IMR-90 (cell line): ENCODE measurements around the gene SLC25A52. TPM values are rescaled to one million over a fixed set of nuclear protein-coding genes. Genes with fewer than 3 reads are reported as not detected.

Experiments used
- ATAC-seq: fragments of 200-7000 bp; cut with Tn5 transposase; 2 replicates; pipeline ENCODE4 v1.9.1; 2020; ENCODE audit warnings: low read depth, mild to moderate bottlenecking, moderate library complexity
- BruUV-seq: library from RNA; stranded (reverse); fragments of 400-500 nt; replicated peaks from 2 replicates; lab custom pipeline; 2021; lab: Mats Ljungman, UMichigan
- CTCF ChIA-PET: fragments of 300-600 bp; formaldehyde crosslinking; extraction: SDS; loops from one replicate; lab custom pipeline; 2021; ENCODE audit warnings: antibody characterized with exemption; lab: Yijun Ruan, JAX
- POLR2A ChIA-PET: fragments of 300-600 bp; sonication (Branson Sonifier 250); formaldehyde crosslinking; loops from one replicate; lab custom pipeline; 2022; ENCODE audit warnings: antibody characterized with exemption; ENCODE audit not compliant: unreplicated experiment; lab: Charles Lee
- DNase-seq: peaks from one replicate; pipeline ENCODE4 v3.0.0; 2013
- H2AFZ ChIP-seq: replicated peaks from 2 replicates; pipeline ENCODE3; 2013; ENCODE audit warnings: low read length, mild to moderate bottlenecking; ENCODE audit not compliant: poor library complexity
- H2AK5ac ChIP-seq: 2 replicates; pipeline ENCODE4 v1.6.1; 2013; ENCODE audit warnings: low read depth, low read length, inconsistent platforms
- H2AK9ac ChIP-seq: replicated peaks from 2 replicates; pipeline ENCODE3; 2013; ENCODE audit warnings: mild to moderate bottlenecking, low read depth, low read length, moderate library complexity; ENCODE audit not compliant: poor library complexity
- H2BK120ac ChIP-seq: 2 replicates; pipeline ENCODE4 v1.6.1; 2013; ENCODE audit warnings: low read depth, low read length, inconsistent platforms
- H2BK15ac ChIP-seq: 3 replicates; pipeline ENCODE4 v1.6.1; 2013; ENCODE audit warnings: low read depth, low read length, inconsistent platforms
- H2BK20ac ChIP-seq: 2 replicates; pipeline ENCODE4 v1.6.1; 2013; ENCODE audit warnings: low read depth, mild to moderate bottlenecking, inconsistent platforms, low read length, moderate library complexity
- H2BK5ac ChIP-seq: 2 replicates; pipeline ENCODE4 v1.6.1; 2013; ENCODE audit warnings: mild to moderate bottlenecking, low read depth, low read length, inconsistent platforms; ENCODE audit not compliant: poor library complexity, severe bottlenecking
- H3K14ac ChIP-seq: replicated peaks from 2 replicates; pipeline ENCODE4 v1.6.1; 2013; ENCODE audit warnings: low read depth, low read length, inconsistent platforms
- H3K18ac ChIP-seq: 2 replicates; pipeline ENCODE4 v1.6.1; 2013; ENCODE audit warnings: low read depth, low read length, control low read depth
- H3K23ac ChIP-seq: 2 replicates; pipeline ENCODE4 v1.6.1; 2013; ENCODE audit warnings: low read depth, low read length, inconsistent platforms
- H3K27ac ChIP-seq: 2 replicates; pipeline ENCODE4 v1.5.1; 2013; ENCODE audit warnings: mild to moderate bottlenecking, control low read depth, low read length; ENCODE audit not compliant: insufficient read depth
- H3K27me3 ChIP-seq: 2 replicates; pipeline ENCODE4 v1.6.1; 2013; ENCODE audit warnings: low read length; ENCODE audit not compliant: control insufficient read depth, insufficient read depth
- H3K36me3 ChIP-seq: 2 replicates; pipeline ENCODE4 v1.6.1; 2013; ENCODE audit warnings: low read length, mixed read lengths; ENCODE audit not compliant: control insufficient read depth, insufficient read depth
- H3K4ac ChIP-seq: 2 replicates; pipeline ENCODE4 v1.6.1; 2013; ENCODE audit warnings: low read depth, low read length, inconsistent platforms
- H3K4me1 ChIP-seq: 2 replicates; pipeline ENCODE4 v1.6.1; 2013; ENCODE audit warnings: low read length, mixed read lengths; ENCODE audit not compliant: control insufficient read depth, insufficient read depth
- H3K4me2 ChIP-seq: 2 replicates; pipeline ENCODE4 v1.6.1; 2013; ENCODE audit warnings: low read depth, mild to moderate bottlenecking, control low read depth, low read length, moderate library complexity
- H3K4me3 ChIP-seq: 2 replicates; pipeline ENCODE4 v1.5.1; 2013; ENCODE audit warnings: low read depth, mild to moderate bottlenecking, control low read depth, low read length, moderate library complexity; ENCODE audit not compliant: insufficient read depth
- H3K56ac ChIP-seq: 2 replicates; pipeline ENCODE4 v1.6.1; 2013; ENCODE audit warnings: low read length, inconsistent platforms; ENCODE audit not compliant: insufficient read depth; ENCODE audit errors: extremely low read depth
- H3K79me1 ChIP-seq, 2 experiments: 2 replicates each; pipeline ENCODE4 v1.6.1; 2013; ENCODE audit warnings: low read length in 2 of 2, inconsistent platforms in 1 of 2, low read depth in 1 of 2
- H3K9ac ChIP-seq: 2 replicates; pipeline ENCODE4 v1.6.1; 2013; ENCODE audit warnings: low read depth, low read length, control low read depth
- H3K9me1 ChIP-seq: 2 replicates; pipeline ENCODE4 v1.6.1; 2013; ENCODE audit warnings: low read length, inconsistent platforms; ENCODE audit not compliant: insufficient read depth
- H3K9me3 ChIP-seq: 2 replicates; pipeline ENCODE4 v1.6.1; 2013; ENCODE audit warnings: low read length; ENCODE audit not compliant: control insufficient read depth, insufficient read depth
- H4K20me1 ChIP-seq: 2 replicates; pipeline ENCODE4 v1.6.1; 2013; ENCODE audit warnings: low read length, inconsistent platforms; ENCODE audit not compliant: insufficient read depth
- H4K5ac ChIP-seq: 2 replicates; pipeline ENCODE4 v1.6.1; 2013; ENCODE audit warnings: mild to moderate bottlenecking, low read depth, low read length, control low read depth
- H4K8ac ChIP-seq, 2 experiments: 2 replicates each; pipeline ENCODE4 v1.6.1; 2013; ENCODE audit warnings: low read depth in 2 of 2, low read length in 2 of 2, control low read depth in 1 of 2, inconsistent platforms in 1 of 2
- H4K91ac ChIP-seq: 2 replicates; pipeline ENCODE4 v1.6.1; 2013; ENCODE audit warnings: low read depth, low read length, inconsistent platforms; ENCODE audit not compliant: insufficient read depth
- CEBPB ChIP-seq: IDR thresholded peaks from 2 replicates; pipeline ENCODE4 v1.6.1; 2012; ENCODE audit warnings: low read depth, low read length, improper control_type of control experiment
- FOS ChIP-seq: fragments of 150-350 bp; IDR thresholded peaks from 2 replicates; pipeline ENCODE4 v1.6.1; 2016; ENCODE audit warnings: low read depth, low read length
- WGBS, 2 experiments: methylation state at CpG; one replicate each; pipeline versions ENCODE4 v1.1.5 to v1.1.7; 2013; ENCODE audit warnings: missing lambda C conversion rate in 2 of 2; ENCODE audit not compliant: insufficient read length in 1 of 2; ENCODE audit errors: extremely low coverage in 2 of 2; 5-methylcytosine and 5-hydroxymethylcytosine counted together
- dilution Hi-C: fragments of 300-500 bp; cut with HindIII; formaldehyde crosslinking; loops from one replicate; pipeline ENCODE4 v1.14.3; 2018; ENCODE audit warnings: low sequenced_read_pairs; ENCODE audit not compliant: unreplicated experiment
- in situ Hi-C: fragments of 300-500 bp; cut with MboI; formaldehyde crosslinking; loops from 3 replicates; pipeline ENCODE4 v1.14.3; 2019; ENCODE audit warnings: low sequenced_read_pairs, inconsistent platforms, mixed read lengths
- intact Hi-C: fragments of 100-400 bp; cut with micrococcal nuclease; formaldehyde crosslinking; loops from 2 replicates; pipeline ENCODE4 v1.10.0; 2022
- polyA plus RNA-seq, 3 experiments: library from polyadenylated mRNA; depleted of rRNA; stranded (reverse); fragments of >200 nt; gene quantifications; 2 replicates each; pipeline ENCODE4 v1.2.3, GENCODE V29; 2012; ENCODE audit warnings: low replicate concordance in 1 of 3
- total RNA-seq: library from RNA; depleted of rRNA; stranded (reverse); fragments of >200 nt; gene quantifications from 2 replicates; pipeline ENCODE4 v1.2.3, GENCODE V29; 2012

The SLC25A52 gene
- total and polyA plus RNA-seq, 2 of the 4 experiments (the other 2 are of a cell fraction): not detected

DNA sequence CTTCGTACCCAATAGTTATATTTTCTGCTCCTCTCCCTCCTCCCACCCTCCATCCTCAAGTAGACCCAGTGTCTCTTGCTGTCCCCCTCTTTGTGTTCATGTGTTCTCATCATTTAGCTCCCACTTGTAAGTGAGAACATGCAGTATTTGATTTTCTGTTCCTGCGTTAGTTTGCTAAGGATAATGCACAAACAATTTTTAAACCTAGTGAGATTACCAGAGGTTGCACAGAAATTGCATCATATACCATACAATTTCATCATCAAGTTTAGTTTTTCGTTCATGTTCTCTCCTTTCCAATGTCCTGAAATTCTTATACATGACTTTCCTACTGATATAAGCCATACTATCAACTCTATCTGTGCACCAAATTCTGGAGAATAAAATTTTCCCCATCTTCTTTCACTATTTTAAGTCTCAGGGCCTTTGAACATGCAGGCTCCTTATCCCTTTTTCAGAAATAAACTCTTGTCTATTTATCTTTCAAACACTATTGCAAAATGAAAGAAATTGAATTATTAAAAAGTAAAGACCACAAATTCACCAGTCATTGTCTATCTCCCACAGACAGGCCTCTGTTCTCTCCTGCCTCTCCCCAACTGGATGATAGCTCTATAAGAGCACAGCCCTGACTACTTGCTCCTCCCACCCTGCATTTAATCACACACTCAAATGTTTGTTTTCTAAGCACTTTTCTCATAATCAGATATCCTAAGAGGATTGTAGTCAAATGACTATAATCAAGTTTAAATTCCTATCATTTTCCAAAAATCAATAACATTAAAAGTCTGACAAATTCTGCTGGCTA is 49.1 kb downstream of the SLC25A52 start:
- no peak overlapping the region for H4K8ac ChIP-seq
- no peak overlapping the region for H3K18ac ChIP-seq
- no peak overlapping the region for H3K9ac ChIP-seq
- no peak overlapping the region for H4K91ac ChIP-seq
- no peak overlapping the region for H2AFZ ChIP-seq
- no peaks in the 10 kb centered on the region for H4K20me1 ChIP-seq
- no peak overlapping the region for H3K4ac ChIP-seq
- no peaks in the 10 kb centered on the region for H3K36me3 ChIP-seq
- H3K56ac ChIP-seq: no peak overlapping the region
- H3K14ac ChIP-seq: no peak overlapping the region
- 33% methylated on average over 1 of the region's 3 CpGs; no CpG with 5 or more reads in 1 of the 2 experiments for whole genome bisulfite sequencing, 2 experiments
- H3K27ac ChIP-seq: no peak overlapping the region
- no peak overlapping the region for H2BK15ac ChIP-seq
- no peak overlapping the region for H2BK20ac ChIP-seq
- H3K4me1 ChIP-seq: no peaks in the 10 kb centered on the region
- H2AK9ac ChIP-seq: no peak overlapping the region
- in situ Hi-C loops (no loop called here), intact Hi-C loops (no loop called here), dilution Hi-C loops (no loop called here)
- H4K5ac ChIP-seq: no peak overlapping the region
- no peaks in the 10 kb centered on the region for H3K9me3 ChIP-seq
- TF ChIP-seq FOS (no peak), CEBPB (peak; percentile 52; the same call in 1 of the 2 replicates)
- H3K9me1 ChIP-seq: no peaks in the 10 kb centered on the region
- no peak overlapping the region for H2AK5ac ChIP-seq
- CTCF ChIA-PET: interaction anchor here (0.6 to 0.7 kb wide), 2 partner anchors 11 to 128 kb away, joined by 3 read pairs; no protein-coding TSS in a partner anchor
- no peak overlapping the region for H3K4me3 ChIP-seq
- BruUV-seq: no TSS peak
- H2BK5ac ChIP-seq: no peak overlapping the region
- DNase-seq: no peak
- no peak overlapping the region for H3K4me2 ChIP-seq
- H3K23ac ChIP-seq: no peak overlapping the region
- POLR2A ChIA-PET: no interaction called here
- H2BK120ac ChIP-seq: no peak overlapping the region
- no peaks in the 10 kb centered on the region for H3K79me1 ChIP-seq
- no peak for ATAC-seq
- H3K27me3 ChIP-seq: no peaks in the 10 kb centered on the region
